Stimulated activated CD8-positive, alpha-beta memory T cell treated with anti-CD3 and anti-CD28 coated beads, Interleukin-12 subunit alpha, Interleukin-12 subunit beta, amount 100 ng/mL, for 24 hours (primary cell): ENCODE results near the gene TCF4.

Experiments
- DNase-seq: peaks from one replicate; pipeline ENCODE4 v3.0.0-alpha.2; 2020; ENCODE audit errors: extremely low read depth

Gene TCF4

DNA sequence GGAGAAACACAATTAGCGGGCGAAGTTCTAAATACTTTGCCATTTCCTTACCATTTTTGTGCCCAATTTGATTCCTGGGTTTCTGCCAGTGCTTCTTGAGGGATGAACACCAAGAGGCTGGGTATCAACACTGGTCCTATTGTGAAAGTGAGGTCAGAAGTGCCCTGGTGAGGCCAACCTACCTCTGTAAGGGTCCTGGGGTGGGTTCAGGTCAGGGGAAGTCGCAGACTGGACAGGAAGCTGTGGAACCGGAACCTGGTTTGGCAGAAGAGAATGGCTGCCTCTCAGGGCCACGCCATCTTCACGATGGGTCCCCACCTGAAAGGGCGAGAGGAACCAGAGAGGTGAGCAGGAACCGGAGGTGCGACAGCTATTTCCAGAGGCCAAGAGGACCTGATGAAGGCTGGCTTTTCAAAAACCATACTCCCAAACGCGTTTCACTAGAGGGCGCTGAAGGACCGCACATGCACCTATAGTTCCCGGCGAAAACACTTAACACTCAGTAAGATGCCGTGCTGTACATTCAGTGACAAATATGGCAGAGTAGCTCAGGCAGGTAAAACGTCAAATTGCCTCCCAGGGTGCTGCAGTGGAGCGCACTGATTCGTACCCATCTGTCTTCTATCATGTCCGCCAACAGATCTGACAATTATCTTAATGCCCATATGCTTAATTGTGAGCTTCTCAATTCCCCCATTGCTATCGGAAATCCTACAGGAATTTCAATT is 353.5 kb downstream of the TCF4 start:
- no peak for DNase-seq

DNA sequence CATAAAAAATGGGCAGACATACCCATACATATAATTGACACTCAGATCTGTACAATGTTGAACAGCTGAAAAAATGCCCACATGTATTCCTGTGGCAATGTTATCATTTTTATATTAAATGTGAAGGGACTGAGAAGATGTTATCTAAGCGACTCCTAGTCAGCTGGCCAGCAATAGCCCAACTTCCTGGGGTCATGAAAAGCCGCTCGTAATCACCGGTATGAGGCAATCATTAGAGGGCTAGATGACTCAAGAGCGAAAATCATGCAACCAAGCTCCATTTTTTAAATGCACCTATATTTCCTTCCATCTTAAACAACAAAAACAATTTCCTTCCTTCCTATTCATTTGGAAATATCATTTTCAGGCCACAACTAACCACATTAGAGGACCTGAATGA is 354.1 kb downstream of the TCF4 start:
- no peak for DNase-seq

GRCh38 chr18:55232506-55232905 is 355.5 kb downstream of the TCF4 start:
- no peak for DNase-seq

GRCh38 chr18:55229682-55230081 is 358.3 kb downstream of the TCF4 start:
- DNase-seq = no peak

DNA sequence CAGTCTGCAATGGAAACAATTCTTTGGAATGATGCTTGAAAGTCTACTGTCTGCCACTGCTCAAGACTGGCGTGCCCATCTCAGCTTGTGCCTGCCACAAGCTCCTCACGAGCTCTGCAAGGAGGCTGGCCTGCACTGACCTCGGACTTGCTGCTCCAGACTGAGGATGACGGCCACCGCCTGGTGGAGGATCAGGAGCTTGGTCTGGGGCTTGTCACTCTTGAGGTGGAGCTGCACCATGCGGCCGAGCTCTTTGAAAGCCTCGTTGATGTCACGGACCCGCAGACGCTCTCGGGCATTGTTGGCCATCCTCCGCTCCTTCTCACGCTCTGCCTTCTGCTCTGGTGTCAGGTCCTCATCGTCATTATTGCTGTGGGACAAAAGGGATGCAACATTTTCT is 359.3 kb downstream of the TCF4 start:
- no peak for DNase-seq

GRCh38 chr18:55228191-55228590 is 359.8 kb downstream of the TCF4 start:
- no peak for DNase-seq

GRCh38 chr18:55227771-55228170 is 360.2 kb downstream of the TCF4 start:
- DNase-seq = no peak

GRCh38 chr18:55226044-55226443 is 361.9 kb downstream of the TCF4 start:
- no peak for DNase-seq

GRCh38 chr18:55224086-55224625 is 363.8 kb downstream of the TCF4 start:
- no peak for DNase-seq

DNA sequence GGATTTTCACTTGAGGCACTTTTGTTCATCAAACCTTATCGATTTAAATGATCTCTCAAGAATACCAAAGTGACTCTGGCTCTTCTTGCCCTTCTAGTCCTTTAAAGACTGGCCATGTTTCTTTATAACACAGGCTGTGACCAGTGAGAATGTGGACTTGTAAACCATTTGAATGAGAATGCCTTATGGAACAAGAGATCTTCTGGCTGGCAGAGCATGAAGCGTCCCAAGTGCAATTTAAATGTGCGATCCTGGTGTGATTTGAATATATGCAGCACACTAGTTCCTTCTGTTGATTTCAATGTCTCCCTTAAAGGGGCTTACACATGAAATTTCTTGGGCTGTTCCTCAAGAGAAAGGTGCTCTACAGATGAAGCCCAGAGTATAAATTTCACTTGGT is 366.4 kb downstream of the TCF4 start:
- no peak for DNase-seq

DNA sequence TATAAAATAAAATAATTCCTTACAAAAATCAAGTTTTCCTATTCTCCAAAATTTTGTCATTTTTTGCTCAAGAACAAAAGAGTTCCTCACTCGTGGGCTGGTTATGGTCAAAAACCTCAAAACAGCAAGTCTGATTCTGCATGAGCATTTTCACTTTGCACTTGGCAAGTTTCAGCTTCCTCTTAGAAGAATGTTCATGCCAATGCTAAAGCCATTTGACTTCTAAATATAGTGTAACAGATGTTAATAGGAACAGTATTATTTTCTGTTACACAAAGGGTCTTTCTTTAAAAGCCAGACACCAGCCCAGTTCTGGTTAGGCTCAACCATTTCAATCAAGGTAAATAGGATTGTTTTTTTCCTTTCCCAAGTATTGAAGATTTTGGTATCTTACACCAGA is 367.5 kb downstream of the TCF4 start:
- DNase-seq = no peak

GRCh38 chr18:55219823-55220222 is 368.2 kb downstream of the TCF4 start:
- no peak for DNase-seq

DNA sequence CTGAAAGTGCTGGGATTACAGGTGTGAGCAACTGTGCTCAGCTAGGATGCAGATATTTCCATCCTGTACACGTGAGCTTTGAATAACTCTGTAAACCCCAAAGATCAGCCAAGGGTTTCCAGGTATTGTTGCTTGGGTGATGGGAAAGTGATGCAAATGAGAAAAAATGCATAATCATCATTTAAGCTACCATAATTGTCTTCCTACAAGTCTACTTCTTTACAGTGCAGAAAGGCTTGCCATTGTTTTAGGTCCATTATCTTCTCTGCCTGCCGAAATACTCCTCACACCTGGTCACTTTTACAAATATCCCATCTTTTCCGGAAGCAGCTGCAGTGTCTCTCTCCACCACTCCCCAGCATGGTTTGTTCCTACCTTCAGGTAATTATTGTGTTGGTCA is 368.9 kb downstream of the TCF4 start:
- DNase-seq = no peak

DNA sequence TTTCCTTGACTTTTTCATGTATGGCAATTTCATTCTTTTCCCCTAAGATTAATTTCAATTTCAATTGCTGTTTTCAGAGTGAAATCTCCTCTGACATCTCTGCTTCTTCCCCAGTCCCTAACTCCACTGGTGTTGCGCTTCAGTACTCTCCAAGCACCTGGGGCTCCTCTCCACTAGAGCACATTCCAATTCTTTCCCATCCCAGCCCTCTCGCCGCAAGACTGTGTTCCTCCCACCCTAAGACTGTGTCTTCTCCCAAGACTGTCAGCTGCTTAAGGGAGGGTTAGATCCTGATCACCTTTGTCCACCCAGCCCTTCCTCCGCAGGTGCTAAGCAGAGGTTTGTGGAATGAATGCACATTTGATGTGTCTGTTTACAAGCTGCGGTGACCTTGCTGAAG is 373.0 kb downstream of the TCF4 start:
- DNase-seq = no peak

GRCh38 chr18:55214534-55214933 is 373.5 kb downstream of the TCF4 start:
- DNase-seq = no peak

DNA sequence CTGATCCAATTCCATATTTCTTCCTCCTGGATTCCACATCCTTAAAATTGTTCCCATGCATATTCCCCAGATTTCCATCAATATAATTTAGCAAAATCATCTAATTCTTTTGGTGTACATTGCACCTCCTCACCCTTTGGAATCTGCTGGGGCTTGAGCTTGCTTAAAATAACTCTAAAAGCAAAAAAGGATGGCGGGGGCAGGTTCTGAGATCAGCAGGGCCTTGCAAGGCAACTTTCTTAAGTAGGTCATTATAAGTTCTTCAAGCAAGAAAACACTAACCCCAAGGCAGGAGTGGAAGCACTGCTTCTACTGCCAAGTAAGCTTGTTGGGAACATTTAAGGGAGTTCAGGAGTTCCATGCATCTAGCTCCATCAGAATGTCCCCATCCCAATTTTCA is 374.4 kb downstream of the TCF4 start:
- DNase-seq = no peak

GRCh38 chr18:55206927-55207326 is 381.1 kb downstream of the TCF4 start:
- DNase-seq = no peak

DNA sequence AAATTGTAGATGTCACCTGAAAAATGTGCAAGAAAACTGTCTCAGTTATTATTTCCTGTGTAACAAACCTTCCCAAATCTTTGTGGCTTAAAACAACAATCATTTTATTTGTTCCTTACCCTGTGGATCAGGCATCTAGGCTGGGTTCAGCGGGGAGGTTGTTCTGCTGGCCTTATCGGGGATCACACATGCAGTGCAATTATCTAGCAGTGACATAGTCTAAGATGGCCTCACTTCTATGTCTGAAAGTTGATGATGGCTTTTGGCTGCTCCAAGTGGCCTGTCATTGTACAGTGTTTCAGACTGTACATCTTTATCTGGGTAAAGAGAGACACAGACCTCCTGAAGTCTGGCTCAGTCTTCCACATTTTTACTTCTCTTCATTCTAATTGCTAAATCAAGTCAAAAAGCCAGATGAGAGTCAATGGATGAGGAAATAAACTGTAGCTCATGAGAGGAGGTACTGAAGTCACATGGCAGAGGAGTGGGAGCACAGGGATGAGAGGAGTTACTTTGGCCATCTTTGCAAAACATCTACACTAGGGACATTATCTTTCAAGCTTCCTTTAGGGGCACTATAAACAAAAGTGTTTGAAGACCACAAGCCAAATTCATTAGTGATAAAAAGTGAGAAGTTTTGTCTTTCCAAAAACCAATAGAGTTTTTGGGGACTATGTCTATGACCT is 385.6 kb downstream of the TCF4 start:
- no peak for DNase-seq

GRCh38 chr18:55199291-55199963 is 388.6 kb downstream of the TCF4 start:
- DNase-seq = no peak

GRCh38 chr18:55195863-55196262 is 392.1 kb downstream of the TCF4 start:
- DNase-seq = no peak

DNA sequence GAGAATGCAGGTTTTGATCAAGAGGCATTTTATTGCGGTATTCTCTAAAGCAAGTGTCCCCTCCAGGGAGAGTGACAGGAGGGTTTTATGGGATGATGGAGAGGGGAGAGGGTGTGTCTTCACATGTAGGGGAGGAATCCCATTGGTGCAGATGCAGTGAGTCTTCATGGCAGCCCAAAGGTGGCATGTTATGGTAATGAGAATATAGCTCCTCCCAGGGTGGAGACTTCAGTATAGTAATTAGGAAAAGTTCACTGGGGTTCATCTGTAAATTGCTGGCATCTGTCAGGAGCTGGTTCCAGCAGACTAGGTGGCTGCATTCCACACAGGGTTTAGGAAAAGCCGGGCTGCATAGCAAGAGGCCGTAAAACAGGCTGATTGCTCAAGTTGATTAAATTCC is 398.0 kb downstream of the TCF4 start:
- no peak for DNase-seq

DNA sequence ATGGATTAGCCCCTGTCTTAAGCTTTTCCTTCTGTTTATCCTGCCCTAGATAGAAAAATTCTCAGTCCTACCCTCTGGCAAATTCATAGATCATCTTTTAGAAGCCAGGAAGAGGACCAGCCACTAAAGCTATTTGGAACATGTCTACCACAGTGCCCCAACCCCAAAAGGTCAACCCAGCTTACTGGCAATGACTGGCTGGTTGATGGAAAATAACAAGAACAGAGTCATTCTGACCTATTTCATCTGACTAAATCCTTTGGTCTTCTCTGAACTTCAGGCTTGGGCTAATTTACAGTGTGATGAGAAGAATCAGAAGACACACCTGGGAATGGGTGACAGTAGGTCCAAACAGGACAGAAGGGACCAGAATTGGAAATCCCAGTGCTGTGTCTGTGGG is 401.4 kb downstream of the TCF4 start:
- DNase-seq = no peak

DNA sequence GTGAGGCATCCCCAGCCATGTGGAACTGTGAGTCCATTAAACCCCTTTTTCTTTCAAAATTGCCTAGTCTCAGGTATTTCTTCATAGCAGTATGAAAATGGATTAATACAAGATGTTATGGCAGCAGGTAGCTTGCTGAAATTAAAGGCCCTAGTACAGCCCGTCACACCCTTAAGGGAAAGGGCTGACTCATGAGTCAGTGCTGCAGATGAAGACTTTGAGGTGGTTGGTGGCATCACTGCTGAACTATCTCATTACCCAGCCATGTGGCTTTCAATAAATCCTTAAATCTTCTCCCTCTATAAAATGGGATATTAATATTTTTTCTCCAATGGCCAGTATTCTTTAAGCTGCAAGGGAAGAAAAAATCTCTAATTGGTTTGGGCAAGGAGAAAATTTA is 402.6 kb downstream of the TCF4 start:
- DNase-seq = no peak
